Islet of Langerhans (tissue), 1 donor: ENCODE results near the gene CALB2.

Experiments
- FAIRE-seq: peaks from one replicate; lab custom pipeline; 2011; peaks lifted over from hg19 to GRCh38; lab: Jason Lieb, UNC

Gene CALB2

DNA sequence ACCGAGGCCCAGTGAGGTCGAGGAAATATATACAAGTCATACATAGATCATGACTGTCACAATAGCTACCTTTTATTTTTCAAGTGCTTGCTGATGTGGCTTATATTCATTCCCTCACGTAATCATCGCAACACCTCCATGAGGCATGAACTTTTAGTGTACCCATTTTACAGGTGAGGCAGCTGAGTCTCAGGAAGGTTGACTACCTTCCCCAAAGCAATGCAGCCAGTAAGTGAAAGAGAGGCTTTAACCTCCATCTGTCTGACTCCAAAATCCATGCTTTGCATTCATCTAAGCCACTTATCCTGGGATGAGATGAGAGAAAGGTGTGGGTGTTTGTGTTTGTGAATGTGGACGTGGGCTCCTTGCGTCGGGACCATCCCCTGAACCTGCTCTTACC lies 30.8 kb downstream of the CALB2 start:
- no peak for FAIRE-seq

DNA sequence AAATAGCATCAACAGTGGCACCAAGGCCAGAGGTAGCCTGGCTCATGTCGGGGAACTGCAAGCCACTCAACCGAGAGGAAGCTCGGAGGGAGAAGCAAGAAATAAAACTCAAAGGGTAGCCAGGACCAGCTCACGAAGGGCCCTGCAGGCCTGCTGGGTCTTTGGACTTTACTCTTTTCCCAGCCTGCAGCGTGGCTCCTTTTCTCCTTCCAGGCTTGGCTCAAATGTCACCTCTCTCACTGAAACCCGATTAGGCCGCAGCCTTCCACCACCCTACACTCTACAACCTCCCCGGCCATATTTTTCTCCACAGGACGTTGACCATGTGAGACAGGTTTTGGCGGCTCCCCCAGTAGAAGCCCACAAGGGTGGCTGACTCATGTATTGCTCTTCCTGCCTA lies 38.1 kb downstream of the CALB2 start:
- no peak for FAIRE-seq

DNA sequence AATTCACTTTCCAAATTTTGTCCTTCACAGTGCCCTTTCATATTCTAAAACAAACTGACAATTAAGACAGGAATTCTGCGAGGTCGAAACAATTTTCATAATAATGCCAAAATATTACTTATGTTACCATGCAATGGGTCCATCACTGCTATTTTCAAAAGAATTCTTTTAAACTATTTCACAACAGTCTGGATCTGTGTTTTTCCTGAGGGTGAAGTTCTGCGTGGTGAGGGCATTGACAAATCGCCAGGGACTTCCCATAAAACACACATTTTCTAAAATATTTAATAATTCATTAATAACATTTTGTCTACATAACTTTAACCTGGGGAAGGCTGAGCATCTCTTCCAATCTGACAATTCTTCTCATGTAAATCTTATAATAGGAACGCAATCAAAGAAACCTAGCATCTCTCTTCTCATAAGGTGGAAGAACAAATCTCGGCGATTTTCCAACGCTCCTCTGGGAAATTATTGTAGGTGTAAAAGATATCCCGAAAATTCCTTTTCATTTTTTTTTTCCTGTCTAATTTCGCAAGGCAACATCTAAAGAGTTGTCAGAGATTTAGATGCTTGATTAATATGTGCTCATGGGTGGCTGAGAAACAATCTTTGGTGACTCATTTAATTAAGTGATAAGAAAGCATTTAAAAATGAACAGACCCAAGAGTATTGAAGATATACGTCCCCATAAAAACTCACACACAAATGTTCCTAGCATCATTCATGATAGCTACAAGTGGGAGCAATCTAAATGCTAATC lies 41.5 kb downstream of the CALB2 start:
- no peak for FAIRE-seq

DNA sequence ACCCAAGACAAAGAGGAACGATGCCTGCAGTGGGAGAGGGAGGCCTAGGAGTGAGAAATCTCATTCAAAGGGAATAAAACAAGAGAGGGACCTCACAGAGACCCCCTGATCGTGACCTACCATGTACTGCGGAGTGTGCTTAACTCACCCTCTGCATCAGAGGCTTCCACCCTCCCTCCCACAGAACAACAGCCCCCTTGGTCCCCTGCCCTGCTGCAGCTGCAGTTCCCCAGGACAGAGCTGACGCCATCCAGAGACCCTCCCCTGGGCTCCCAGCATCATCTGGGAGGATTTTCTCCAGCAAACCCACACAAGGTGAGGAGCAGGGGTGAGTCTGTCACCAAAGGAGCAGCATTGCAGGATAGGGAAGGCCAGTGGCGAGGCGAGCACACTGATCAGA lies 43.5 kb downstream of the CALB2 start:
- FAIRE-seq = no peak

DNA sequence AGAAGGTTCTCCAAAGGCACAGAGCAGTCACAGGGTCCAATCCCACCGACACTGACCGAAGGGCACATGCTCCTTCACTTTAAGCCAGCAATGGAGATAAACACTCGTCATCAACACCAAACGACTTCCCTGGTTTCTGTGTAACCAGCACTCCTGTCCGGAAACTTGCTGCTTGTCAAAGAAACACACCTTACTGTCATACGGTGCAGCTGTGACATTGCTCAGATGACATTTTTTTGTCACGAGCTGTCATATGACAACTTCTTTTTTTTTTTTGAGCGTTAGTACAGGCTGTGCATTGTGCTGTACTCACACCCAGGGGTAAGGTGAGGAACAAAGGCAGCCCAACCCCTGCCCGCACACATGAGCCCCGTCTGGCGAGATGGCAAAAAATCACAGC lies 44.2 kb downstream of the CALB2 start:
- FAIRE-seq = no peak

DNA sequence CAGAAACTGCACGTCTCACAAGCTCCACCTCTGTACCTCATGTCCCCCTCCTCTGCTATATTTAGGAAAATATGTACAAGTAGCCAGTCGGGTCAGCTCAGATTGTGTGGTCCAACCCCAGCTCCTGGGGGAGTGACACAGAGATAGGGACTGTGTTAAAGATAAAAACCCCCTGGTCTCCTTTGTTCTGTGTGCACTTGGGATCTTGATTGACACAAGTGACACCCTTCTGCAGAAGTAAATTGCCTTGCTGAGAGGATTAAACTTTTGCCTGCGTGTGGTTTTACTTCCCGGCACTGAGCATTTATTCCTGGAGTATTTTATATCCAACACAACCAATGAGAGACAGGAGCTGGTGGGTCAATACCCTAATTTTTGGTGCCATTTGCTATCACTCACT lies 45.8 kb downstream of the CALB2 start:
- FAIRE-seq = no peak

DNA sequence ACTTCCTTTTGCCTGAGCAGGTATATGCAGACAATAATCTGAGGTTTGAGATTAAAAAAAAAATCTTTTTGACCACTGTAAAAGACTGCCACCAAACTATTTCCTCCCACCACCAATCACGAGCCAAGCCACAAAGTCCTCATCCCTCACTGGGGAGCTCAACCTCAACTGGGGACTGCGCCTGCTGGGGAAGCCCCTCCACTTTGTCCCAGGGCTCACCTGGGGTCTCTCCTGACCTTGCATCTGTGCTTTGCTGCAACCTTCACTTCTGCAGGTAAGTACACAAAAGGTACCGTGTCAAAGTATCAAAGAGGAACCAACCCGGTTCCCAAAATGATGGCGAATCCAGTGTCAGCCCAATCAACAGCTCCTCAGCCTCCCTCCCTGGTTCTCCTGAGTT lies 47.8 kb downstream of the CALB2 start:
- no peak for FAIRE-seq

DNA sequence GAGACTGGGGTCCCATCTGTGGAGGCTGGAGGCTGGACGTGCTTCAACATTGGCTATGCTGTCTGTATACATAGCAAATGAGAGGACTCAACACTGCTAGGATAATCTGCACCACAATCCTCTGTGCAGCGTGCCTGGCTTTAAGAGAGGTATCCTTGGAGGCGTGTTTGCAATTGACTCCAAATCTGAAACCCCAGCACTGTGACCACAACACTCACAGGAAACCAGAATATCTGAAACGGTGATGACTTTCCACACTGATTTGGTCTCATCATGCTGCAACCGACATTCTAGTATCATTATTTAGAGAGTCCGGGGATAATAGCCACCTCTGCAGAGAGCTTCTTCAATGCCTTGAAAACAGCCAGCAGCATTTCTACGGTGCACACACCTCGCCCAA lies 48.2 kb downstream of the CALB2 start:
- FAIRE-seq = no peak

DNA sequence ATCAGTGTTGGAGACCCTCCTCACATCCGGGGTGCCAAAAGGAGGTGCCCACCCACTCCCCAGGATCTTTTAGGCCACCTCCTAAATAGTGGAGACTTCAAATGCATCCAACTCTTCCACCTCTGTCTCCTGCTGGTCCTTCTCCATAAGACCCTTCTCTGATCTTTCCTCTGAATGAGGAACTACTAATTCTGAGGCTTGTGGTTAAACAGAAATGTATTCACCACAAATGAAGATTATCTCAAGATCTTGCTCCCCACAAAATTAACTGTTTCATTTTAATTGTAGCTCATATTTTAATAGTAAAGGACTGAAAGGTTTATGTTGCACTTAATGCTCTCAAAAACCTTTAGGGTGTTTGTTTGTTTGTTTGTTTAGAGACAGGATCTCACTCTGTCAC lies 49.2 kb downstream of the CALB2 start:
- FAIRE-seq = no peak

DNA sequence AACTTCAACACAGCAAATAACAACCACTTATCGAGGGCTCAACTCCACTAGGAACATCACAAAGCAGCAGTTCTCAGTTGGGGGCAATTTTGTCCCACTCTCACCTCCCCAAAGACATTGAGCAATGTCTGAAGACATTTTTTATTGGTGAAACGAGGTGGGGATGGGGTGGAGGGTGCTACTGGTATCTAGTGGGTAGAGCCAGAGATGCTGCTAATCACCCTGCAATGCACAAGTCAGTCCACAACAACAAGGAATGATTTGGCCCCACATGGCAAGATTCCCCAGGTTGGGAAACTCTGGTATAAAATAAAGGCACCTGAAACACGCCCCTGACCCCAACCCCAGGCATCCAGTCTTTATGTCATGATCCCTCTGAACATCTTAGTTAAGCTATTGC lies 50.0 kb downstream of the CALB2 start:
- FAIRE-seq = no peak

DNA sequence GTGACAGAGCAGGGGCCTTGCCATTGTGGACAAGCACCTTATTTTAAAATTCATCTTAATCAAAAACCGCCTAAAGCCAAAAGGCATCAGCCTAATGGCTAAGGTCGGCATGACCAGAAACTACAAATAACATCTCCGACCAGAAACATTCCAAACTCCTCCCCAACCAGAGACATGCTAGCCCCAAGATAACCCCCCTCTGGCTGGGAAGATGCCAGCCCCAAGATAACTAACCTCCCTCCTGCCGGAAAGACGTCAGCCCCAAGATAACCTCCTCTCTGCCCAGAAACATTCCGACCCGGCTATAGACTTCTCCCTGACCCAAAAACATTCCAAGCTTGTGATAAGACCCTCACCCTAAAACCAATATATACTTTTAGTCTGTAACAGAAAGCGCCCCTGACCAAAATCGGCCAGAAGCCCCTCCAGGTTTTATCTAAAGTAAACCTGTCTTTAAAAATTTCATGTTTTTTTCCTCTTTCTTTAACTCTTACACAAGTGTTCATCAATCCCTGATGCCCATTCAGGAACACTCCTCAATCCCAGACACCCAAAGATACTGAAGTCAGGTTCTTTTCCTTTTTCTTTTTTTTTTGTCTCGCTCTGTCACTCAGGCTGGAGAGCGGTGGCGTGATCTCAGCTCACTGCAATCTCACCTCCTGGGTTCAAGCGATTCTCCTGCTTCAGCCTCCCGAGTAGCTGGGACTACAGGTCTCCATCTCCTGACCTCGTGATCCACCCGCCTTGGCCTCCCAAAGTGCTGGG lies 50.7 kb downstream of the CALB2 start:
- no peak for FAIRE-seq

DNA sequence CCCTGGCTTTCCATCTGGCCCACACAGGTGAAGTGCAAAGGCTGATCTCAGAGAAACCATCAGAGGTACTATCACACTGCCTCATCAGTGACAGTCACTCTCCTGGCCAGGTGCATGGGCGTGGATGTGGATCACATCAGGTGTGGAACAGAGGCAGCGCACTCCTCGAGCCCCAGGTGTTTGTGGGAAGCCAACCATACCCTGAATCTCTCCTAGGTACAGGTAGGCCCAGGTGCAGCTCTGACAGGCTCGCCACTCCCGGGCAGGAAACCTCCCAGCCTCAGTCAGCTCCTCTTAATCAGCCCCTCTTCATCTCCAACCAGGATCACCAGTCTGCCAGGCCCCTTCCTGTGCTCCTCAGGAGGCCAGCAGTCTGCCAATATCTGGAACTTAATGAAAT lies 51.6 kb downstream of the CALB2 start:
- no peak for FAIRE-seq

DNA sequence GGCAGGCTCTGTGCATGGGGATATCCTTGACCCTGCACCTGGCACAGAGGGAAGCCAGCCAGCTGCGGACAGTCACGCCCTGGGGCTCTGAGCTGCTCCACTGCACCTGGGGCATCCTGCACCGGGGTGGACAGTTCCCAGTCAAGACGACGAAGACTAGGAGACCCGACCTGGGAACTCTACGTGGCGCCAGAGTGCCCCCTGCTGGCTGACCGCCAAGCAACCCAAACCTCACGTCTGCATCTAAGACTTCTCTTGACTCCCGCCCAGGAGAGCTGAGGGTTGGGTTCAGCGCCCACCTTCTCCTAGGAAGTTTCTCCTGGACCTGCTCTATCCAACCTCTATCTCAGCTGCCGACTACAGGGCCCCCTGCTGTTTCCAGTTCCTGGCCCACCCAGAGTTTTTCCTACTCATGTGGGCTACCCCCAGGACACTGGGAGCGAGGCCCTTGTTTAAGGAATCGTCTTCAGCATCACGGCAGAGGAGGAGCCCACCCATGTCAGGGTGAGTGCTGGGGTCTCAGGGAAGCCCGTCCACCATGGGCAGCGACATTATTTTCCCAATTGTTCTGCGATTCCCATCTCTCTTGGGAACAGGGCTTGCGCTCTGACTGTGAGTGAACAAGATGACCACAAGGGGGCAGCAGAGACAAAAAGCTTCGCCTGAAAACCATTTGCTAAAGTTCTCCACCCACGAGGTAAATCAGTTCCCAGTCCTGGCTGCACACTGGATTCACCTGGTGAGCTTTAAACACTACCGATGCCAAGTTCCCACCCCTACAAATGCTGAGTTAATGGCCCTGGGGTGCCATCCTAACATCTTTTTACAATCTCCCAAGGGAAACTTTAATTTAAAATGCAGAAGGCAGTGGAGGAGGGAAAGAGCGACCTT lies 54.0 kb downstream of the CALB2 start:
- peak; percentile 70 for FAIRE-seq

DNA sequence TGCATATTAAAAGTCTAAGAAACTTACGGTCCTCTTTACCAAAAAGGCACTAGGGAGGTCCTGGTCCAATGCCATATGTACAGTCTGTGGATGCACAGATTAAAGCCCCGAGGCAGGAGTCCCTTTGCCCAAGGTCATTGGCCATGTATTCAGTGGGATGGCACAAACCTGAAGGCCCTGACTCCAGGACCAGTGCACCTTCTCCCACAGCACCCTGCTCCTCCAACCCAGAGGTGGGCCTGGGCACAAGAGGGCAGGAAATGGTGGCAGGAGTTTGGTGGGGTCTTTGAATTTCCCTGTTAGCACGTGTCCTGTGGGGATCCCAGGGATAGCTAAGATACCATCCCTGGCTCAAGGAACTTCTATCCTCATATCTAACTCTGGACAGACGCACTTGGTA lies 54.8 kb downstream of the CALB2 start:
- no peak for FAIRE-seq

DNA sequence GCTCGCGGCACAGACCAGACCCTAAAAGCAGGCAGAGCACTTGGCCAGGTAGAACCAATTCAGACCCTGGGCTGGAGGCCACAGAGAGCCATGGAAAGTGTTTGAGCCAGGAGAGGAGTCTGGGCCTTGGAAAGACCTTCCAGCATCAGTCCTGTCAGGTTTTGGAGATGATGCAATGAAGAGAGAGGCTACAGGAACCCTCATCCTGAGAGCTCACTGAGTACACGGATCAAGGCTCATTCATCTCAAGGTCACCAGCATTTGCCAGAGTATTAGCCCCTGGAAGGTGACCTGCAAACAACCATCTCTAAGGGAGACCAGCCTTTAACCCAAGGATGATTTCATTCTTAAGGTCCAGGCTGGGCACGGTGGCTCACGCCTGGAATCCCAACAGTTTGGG lies 55.5 kb downstream of the CALB2 start:
- FAIRE-seq = no peak

DNA sequence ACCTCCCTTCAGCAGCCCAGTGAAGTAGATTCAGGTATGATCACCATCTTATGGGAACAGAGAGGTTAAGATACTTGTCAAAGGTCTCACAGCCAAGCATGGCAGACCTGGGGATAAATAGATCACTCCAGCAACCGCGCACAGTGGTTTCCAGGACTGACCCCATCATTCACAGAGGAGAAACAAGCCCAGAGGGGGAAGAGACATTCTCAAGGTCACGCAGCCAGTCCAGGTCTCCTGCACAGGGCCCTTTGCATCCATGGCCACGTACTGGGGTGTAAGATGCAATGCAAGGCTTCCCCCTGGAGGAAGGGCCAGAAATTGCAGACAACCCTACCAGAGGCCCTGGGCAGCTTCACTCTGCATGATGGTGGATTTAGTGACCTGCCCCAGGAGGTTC lies 63.4 kb downstream of the CALB2 start:
- no peak for FAIRE-seq

DNA sequence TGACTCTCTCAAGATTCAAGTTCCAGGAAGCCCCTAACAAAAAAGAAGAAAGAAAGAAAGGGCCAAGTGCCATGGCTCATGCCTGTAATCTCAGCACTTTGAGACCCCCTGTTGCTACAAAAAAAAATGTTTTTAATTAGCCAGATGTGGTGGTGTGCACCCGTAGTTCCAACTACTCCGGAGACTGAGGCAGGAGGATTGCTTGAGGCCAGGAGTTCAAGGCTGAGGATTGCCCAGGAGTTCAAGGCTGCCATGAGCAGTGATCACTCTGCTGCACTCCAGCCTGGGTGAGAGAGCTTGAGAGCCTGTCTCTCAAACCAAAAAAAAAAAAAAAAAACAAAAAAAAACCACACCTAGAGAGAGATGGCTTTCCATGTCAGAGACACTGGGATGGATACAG lies 64.5 kb downstream of the CALB2 start:
- no peak for FAIRE-seq

DNA sequence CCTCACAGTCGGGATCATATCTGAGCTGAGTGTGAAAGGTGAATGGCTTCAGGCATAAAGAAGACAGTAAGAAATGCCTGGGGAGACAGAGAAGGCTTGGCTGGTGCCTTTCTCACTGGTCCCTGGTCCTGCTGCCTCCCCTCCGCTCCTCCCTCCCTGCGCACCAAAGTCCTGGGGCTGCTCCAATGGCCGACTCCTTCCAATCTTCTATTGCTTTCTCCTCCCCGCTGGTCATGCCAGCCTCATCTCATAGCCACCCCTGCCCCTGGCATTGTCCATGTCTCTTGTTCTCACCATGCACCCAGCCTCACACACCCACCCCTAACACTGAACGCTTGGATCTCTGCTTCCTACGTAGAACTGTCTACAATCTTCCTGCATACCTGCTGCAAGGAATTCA lies 65.3 kb downstream of the CALB2 start:
- no peak for FAIRE-seq

DNA sequence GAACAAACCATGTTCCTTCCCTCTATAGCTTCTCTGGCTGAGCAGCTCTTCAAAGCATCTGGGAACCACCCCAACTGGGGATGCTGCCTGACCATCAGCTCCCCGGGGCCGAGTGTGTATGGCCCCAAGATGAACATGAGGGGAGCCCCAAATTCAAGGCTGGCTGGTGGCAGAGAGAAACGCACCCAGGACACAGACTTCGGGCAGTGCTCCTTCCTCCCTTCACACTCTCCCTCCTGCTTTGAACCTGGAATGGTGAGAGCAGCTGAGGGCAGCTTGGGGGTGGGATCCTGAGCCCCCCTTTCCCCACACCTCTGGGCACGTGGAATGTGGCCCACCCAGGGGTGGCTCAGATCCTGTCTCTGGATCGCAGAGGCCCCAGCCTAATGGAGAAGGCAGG lies 66.1 kb downstream of the CALB2 start:
- no peak for FAIRE-seq

DNA sequence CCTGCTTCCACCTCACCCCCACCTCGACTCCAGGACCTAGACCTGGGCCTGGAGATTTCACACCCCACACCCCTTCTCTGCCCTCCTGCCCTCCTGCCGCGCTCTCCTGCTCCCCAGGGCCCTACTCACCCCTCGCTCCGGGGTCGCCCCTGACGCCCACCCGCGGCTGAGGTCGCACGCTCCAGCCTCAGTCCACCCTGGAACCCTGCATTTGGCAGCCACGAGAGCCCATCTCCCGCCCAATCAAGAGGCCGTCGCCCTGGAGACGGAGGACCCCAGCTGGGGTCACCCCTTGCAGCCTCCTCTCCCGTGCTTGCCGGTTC lies 67.2 kb downstream of the CALB2 start:
- no peak for FAIRE-seq

DNA sequence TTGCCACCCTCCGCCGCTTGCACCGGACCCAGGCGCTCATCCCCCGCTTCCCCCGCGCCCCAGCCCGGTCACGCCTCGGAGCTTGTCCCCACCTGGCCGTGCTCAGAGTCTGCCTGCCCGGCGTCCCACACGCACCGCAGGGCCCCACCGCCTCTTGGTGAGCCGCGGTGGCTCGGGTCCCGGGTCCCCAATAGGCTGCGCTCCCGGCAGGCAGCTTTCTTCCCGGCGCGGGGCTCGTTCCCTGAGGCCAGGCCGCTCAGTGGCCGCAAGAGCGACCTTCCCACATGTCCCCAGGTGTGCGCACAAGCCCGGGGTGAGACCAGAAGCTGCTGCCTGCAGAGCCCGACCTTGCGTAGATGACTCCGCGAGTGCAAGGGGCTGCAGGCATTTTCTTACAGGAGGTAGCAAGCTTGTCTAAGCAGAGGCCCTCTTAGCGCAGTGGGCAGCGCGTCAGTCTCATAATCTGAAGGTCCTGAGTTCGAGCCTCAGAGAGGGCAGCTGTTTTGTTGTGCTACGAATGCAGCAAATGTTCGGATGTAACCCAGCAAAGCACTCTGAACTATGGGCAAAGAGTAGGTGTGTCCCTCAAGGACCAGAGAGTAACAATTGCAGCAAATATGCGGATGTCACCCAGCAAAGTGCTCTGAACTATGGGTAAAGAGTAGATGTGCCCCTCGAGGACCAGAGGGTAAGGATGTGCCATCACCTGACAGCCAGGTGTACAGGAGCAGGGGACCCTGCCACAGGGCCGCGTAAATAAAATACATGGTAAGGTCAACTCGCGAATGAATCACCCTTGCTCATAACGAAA lies 67.8 kb downstream of the CALB2 start:
- no peak for FAIRE-seq

DNA sequence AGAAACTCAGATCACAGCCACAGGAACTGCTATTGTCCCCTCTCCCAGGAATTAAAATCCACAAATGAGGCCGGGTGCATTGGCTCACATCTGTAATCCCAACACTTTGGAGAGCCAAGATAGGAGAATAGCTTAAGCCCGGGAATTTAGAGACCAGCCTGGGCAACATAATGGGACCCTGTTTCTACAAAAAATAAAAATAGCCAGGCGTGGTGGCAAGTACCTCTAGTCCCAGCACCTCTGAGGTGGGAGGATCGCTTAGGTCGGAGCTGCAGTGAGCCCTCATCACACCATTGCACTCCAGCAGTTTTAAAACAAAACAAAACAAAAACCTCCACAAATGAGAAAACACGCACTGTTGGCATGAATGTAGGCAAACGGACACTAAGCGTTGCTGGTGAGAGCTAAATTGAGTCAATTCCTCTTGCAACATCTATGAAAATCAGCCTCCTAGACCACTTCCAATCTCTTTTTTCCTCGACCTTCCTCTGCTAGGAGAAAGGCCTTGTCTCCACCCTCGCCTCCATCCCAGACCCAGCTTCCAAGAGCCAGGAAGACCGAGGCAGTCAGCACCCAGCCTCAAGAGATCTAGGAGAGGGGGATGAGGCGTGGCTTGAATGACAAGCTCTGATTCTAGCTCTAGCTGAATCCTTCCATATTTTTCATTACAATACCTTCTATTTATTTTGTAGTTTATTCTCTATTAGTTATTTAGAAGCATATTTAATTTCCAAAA lies 68.5 kb downstream of the CALB2 start:
- no peak for FAIRE-seq
